Glomerular visceral epithelial cell (primary cell): Measurements from ENCODE around the gene MSMO1.

Experiments
- DNase-seq: peaks from one replicate; pipeline ENCODE4 v3.0.0-alpha.2; 2016; ENCODE audit errors: extremely low spot score

Gene MSMO1

GRCh38 chr4:165360041-165360695 lies 32.7 kb downstream of the MSMO1 start:
- no peak for DNase-seq

- DNase-seq, result no peak
These were observed 33.7 kb downstream of the MSMO1 start for GRCh38 chr4:165360985-165361670.

- DNase-seq, result no peak
These were observed 34.3 kb downstream of the MSMO1 start for GRCh38 chr4:165361810-165362209.

GRCh38 chr4:165364452-165365080 lies 37.1 kb downstream of the MSMO1 start:
- DNase-seq, result no peak

- DNase-seq, result no peak
These were observed 39.6 kb downstream of the MSMO1 start for GRCh38 chr4:165367040-165367439.

- DNase-seq, result no peak
These were observed 40.6 kb downstream of the MSMO1 start for GRCh38 chr4:165368114-165368513.

GRCh38 chr4:165368567-165368966 lies 41.1 kb downstream of the MSMO1 start:
- DNase-seq, result no peak

GRCh38 chr4:165369522-165369921 lies 42.1 kb downstream of the MSMO1 start:
- DNase-seq, result no peak

GRCh38 chr4:165370530-165370929 lies 43.1 kb downstream of the MSMO1 start:
- no peak for DNase-seq

- DNase-seq, result no peak
These were observed 48.0 kb downstream of the MSMO1 start for GRCh38 chr4:165375465-165375864.

- no peak for DNase-seq
These were observed 50.9 kb downstream of the MSMO1 start for GRCh38 chr4:165378398-165378744.

- DNase-seq, result peak; percentile 91
These were observed 51.5 kb downstream of the MSMO1 start, which contains the start of gene CPE for GRCh38 chr4:165378745-165379677. TSS of gene CPE (plus strand) at chr4:165379008. CDS start at chr4:165379222, 214 bp downstream.

- DNase-seq, result peak; percentile 14
These were observed 52.2 kb downstream of the MSMO1 start for GRCh38 chr4:165379678-165380064.

GRCh38 chr4:165380805-165381204 lies 53.3 kb downstream of the MSMO1 start:
- DNase-seq, result no peak

GRCh38 chr4:165381821-165382373 lies 54.4 kb downstream of the MSMO1 start:
- no peak for DNase-seq

- no peak for DNase-seq
These were observed 55.2 kb downstream of the MSMO1 start for GRCh38 chr4:165382640-165383039.

- DNase-seq, result peak; percentile 15
These were observed 56.2 kb downstream of the MSMO1 start for GRCh38 chr4:165383591-165384073.

- DNase-seq, result no peak
These were observed 56.7 kb downstream of the MSMO1 start for GRCh38 chr4:165384186-165384585.

GRCh38 chr4:165384598-165384997 lies 57.1 kb downstream of the MSMO1 start:
- DNase-seq, result no peak

GRCh38 chr4:165385126-165385525 lies 57.7 kb downstream of the MSMO1 start:
- no peak for DNase-seq

GRCh38 chr4:165386328-165386727 lies 58.9 kb downstream of the MSMO1 start:
- DNase-seq, result no peak

- no peak for DNase-seq
These were observed 61.3 kb downstream of the MSMO1 start for GRCh38 chr4:165388756-165389155.
